Fibroblast of mammary gland (primary cell): ENCODE data around the gene GPC6.

Experiments
- DNase-seq: peaks from one replicate; pipeline ENCODE4 v3.0.0-alpha.2; 2010; ENCODE audit warnings: low read depth
- H3K4me3 ChIP-seq: 2 replicates; pipeline ENCODE4 v1.5.1; 2011; ENCODE audit warnings: low read depth, mild to moderate bottlenecking, low read length, moderate library complexity; ENCODE audit not compliant: control insufficient read depth
- TF ChIP-seq, protein P1 (sequence below): conservative IDR thresholded peaks from 2 replicates; pipeline ENCODE4 v1.5.1; 2011; ENCODE audit warnings: low read depth, low read length, inconsistent platforms; ENCODE audit not compliant: control insufficient read depth, insufficient read depth

GPC6 gene

DNA sequence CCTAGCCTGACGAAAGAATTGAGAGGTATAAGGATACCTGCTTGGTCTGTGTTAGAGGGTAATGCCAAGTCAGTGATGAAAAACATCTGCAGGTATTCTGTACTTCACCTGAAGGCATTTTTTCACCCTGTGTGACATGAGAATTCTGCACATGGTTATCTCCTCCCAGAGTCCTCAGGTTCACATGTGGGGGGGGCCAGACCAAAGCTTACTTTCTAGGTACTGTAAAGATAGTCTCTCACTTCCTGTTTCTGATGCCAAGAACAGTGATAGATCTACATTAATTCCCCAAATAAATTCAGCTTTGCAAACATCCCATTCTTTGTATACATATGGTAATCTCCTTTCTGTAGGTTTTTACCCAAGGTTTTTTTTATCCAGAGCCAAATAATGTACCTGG lies 53.4 kb downstream of the GPC6 start:
- H3K4me3 ChIP-seq, result no peak overlapping the region
- TF ChIP-seq, protein P1, sequence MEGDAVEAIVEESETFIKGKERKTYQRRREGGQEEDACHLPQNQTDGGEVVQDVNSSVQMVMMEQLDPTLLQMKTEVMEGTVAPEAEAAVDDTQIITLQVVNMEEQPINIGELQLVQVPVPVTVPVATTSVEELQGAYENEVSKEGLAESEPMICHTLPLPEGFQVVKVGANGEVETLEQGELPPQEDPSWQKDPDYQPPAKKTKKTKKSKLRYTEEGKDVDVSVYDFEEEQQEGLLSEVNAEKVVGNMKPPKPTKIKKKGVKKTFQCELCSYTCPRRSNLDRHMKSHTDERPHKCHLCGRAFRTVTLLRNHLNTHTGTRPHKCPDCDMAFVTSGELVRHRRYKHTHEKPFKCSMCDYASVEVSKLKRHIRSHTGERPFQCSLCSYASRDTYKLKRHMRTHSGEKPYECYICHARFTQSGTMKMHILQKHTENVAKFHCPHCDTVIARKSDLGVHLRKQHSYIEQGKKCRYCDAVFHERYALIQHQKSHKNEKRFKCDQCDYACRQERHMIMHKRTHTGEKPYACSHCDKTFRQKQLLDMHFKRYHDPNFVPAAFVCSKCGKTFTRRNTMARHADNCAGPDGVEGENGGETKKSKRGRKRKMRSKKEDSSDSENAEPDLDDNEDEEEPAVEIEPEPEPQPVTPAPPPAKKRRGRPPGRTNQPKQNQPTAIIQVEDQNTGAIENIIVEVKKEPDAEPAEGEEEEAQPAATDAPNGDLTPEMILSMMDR, result no peak
- DNase-seq, result no peak

DNA sequence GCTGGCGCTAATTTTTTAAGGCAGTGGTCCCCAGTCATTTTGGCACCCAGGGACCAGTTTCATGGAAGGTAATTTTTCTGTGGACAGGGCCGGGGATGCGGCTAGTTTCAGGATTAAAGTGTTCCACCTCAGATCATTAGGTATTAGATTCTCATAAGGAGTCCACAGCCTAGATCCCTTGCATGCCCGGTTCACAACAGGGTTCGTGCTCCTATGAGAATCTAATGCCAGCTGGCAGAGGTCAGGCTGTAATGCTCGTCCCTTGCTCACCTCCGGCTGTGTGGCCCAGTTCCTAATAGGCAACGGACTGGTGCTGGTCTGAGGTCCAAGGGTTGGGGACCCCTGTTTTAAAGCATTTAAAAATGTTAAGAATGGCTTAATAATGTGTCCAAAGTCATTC lies 54.1 kb downstream of the GPC6 start:
- TF ChIP-seq, protein P1, result no peak
- H3K4me3 ChIP-seq, result no peak overlapping the region
- DNase-seq, result no peak

- no peak for DNase-seq
- TF ChIP-seq, protein P1, result no peak
- H3K4me3 ChIP-seq, result no peak overlapping the region
These were observed 56.6 kb downstream of the GPC6 start for GRCh38 chr13:93283255-93283654.

DNA sequence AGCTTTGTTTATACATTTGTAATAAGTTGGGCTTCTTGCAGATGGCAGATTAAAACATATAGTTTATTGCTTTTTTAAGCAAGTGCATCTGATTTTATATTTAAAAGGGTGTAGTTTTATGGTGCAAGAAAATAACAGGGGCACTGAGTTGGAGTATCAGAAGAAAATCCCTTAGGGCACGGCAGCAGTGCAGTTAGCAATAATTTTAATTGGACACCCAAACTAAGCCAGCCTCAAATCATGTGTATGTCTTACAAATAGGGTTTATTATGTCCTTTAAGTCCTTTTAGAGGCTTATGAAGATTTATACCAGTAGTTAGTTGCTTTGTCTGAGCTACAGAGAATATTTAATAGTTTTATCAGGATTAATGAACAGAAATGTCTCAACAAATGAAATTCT lies 57.5 kb downstream of the GPC6 start:
- TF ChIP-seq, protein P1, result no peak
- no peak for DNase-seq
- H3K4me3 ChIP-seq, result no peak overlapping the region

DNA sequence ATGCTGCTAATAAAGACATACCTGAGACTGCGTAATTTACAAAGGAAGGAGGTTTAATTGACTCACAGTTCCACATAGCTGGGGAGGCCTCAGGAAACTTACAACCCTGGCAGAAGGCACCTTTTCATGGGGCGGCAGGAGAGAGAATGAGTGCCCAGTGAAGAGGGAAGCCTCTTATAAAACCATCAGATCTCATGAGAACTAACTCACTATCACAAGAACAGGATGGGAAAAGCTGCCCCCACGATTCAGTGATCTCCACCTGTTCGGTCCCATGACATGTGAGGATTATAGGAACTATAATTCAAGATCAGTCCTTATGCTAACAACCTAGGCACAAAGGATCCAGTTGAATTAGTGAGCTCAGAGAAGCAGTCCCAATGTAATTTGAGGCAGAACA lies 59.4 kb downstream of the GPC6 start:
- TF ChIP-seq, protein P1, result no peak
- no peak overlapping the region for H3K4me3 ChIP-seq
- DNase-seq, result no peak

DNA sequence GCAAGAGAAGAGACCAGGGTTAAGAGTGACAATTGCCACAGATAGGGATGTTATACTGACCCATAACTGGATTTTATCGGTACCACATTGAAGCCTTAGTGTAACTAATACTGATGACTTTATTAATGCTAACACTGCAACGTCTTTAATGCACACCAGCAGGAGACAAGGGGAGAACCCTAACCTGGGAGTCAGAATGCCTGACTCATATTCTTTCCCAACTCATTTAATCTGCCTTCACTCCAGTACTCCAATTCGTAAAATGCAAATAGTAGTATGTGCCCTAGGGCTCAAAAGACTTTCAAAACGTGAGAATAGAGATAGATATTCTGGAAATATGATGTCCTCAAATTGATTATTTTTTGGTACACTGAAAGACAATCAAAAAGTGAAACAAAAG lies 62.4 kb downstream of the GPC6 start:
- TF ChIP-seq, protein P1, result no peak
- no peak overlapping the region for H3K4me3 ChIP-seq
- peak; percentile 14 for DNase-seq

- no peak overlapping the region for H3K4me3 ChIP-seq
- DNase-seq, result no peak
- TF ChIP-seq, protein P1, result no peak
These were observed 63.2 kb downstream of the GPC6 start for GRCh38 chr13:93289842-93290241.
